H9 (cell line): ENCODE results near the gene ZNF732. TPM values are rescaled to one million over a fixed set of nuclear protein-coding genes. Genes with fewer than 3 reads are reported as not detected.

Experiments used
- DNase-seq: peaks from one replicate; pipeline ENCODE4 v3.0.0-alpha.2; 2017
- H2AFZ ChIP-seq: one replicate; pipeline ENCODE4 v1.6.1; 2013; ENCODE audit warnings: mild to moderate bottlenecking, low read length, control low read depth, moderate library complexity
- H2AK5ac ChIP-seq: 2 replicates; pipeline ENCODE4 v1.6.1; 2013; ENCODE audit warnings: low read length, control low read depth, mixed read lengths; ENCODE audit not compliant: insufficient read length
- H2BK120ac ChIP-seq: one replicate; pipeline ENCODE4 v1.6.1; 2013; ENCODE audit warnings: low read depth, mild to moderate bottlenecking, low read length, control low read depth, inconsistent platforms; ENCODE audit not compliant: poor library complexity, severe bottlenecking
- H2BK12ac ChIP-seq: 2 replicates; pipeline ENCODE4 v1.6.1; 2013; ENCODE audit warnings: low read length, control low read depth, mixed read lengths, low read depth; ENCODE audit not compliant: insufficient read length
- H2BK15ac ChIP-seq: 2 replicates; pipeline ENCODE4 v1.6.1; 2013; ENCODE audit warnings: low read depth, low read length, control low read depth
- H2BK20ac ChIP-seq: one replicate; pipeline ENCODE4 v1.6.1; 2013; ENCODE audit warnings: low read depth, mild to moderate bottlenecking, low read length, control low read depth, inconsistent platforms; ENCODE audit not compliant: poor library complexity, severe bottlenecking
- H2BK5ac ChIP-seq: 2 replicates; pipeline ENCODE4 v1.6.1; 2013; ENCODE audit warnings: low read length, control low read depth, mixed read lengths; ENCODE audit not compliant: insufficient read length
- H3K14ac ChIP-seq: 2 replicates; pipeline ENCODE4 v1.6.1; 2013; ENCODE audit warnings: low read length, control low read depth; ENCODE audit not compliant: insufficient read depth
- H3K18ac ChIP-seq: 2 replicates; pipeline ENCODE4 v1.6.1; 2013; ENCODE audit warnings: low read depth, mild to moderate bottlenecking, mixed read lengths, low read length, control low read depth; ENCODE audit not compliant: insufficient read length
- H3K23ac ChIP-seq: 2 replicates; pipeline ENCODE4 v1.6.1; 2013; ENCODE audit warnings: low read length, control low read depth, mixed read lengths, low read depth; ENCODE audit not compliant: insufficient read length
- H3K23me2 ChIP-seq: 2 replicates; pipeline ENCODE4 v1.6.1; 2013; ENCODE audit warnings: low read depth, mild to moderate bottlenecking, mixed read lengths, low read length, control low read depth; ENCODE audit not compliant: insufficient read length, poor library complexity, severe bottlenecking
- H3K27ac ChIP-seq: 2 replicates; pipeline ENCODE4 v1.5.1; 2013; ENCODE audit warnings: low read length, control low read depth, mixed read lengths, low read depth; ENCODE audit not compliant: insufficient read length
- H3K27me3 ChIP-seq: 2 replicates; pipeline ENCODE4 v1.6.1; 2013; ENCODE audit warnings: low read length, control low read depth, inconsistent platforms; ENCODE audit not compliant: insufficient read depth
- H3K4ac ChIP-seq: 2 replicates; pipeline ENCODE4 v1.6.1; 2013; ENCODE audit warnings: low read depth, mild to moderate bottlenecking, control low read depth, inconsistent platforms, low read length, moderate library complexity
- H3K4me1 ChIP-seq: 2 replicates; pipeline ENCODE4 v1.6.1; 2013; ENCODE audit warnings: low read length, control low read depth, inconsistent platforms; ENCODE audit not compliant: insufficient read depth
- H3K4me2 ChIP-seq: 2 replicates; pipeline ENCODE4 v1.6.1; 2013; ENCODE audit warnings: low read length, control low read depth, mixed read lengths; ENCODE audit not compliant: insufficient read length, insufficient read depth
- H3K56ac ChIP-seq: 2 replicates; pipeline ENCODE4 v1.6.1; 2013; ENCODE audit warnings: low read depth, mild to moderate bottlenecking, mixed read lengths, low read length, control low read depth; ENCODE audit not compliant: insufficient read length
- H3K79me1 ChIP-seq: 2 replicates; pipeline ENCODE4 v1.6.1; 2013; ENCODE audit warnings: low read depth, mild to moderate bottlenecking, moderate library complexity, low read length, control low read depth, inconsistent platforms; ENCODE audit not compliant: insufficient read depth, poor library complexity, severe bottlenecking
- H3K79me2 ChIP-seq: 2 replicates; pipeline ENCODE4 v1.6.1; 2013; ENCODE audit warnings: low read length, control low read depth, inconsistent platforms; ENCODE audit not compliant: insufficient read depth
- H3K9ac ChIP-seq: 2 replicates; pipeline ENCODE4 v1.6.1; 2013; ENCODE audit warnings: low read length, control low read depth, mixed read lengths; ENCODE audit not compliant: insufficient read length; ENCODE audit errors: extremely low read depth
- H3K9me3 ChIP-seq: one replicate; pipeline ENCODE4 v1.6.1; 2013; ENCODE audit warnings: low read depth, low read length, inconsistent platforms; ENCODE audit not compliant: control insufficient read depth
- H3T11ph ChIP-seq: one replicate; pipeline ENCODE4 v1.6.1; 2013; ENCODE audit warnings: mild to moderate bottlenecking, low read length, control low read depth, inconsistent platforms
- H4K20me1 ChIP-seq: one replicate; pipeline ENCODE4 v1.6.1; 2013; ENCODE audit not compliant: control insufficient read depth, insufficient read length, insufficient read depth
- H4K5ac ChIP-seq: 2 replicates; pipeline ENCODE4 v1.6.1; 2013; ENCODE audit warnings: low read depth, mild to moderate bottlenecking, mixed read lengths, low read length, control low read depth; ENCODE audit not compliant: insufficient read length
- H4K8ac ChIP-seq: replicated peaks from 2 replicates; pipeline ENCODE4 v1.6.1; 2013; ENCODE audit warnings: low read length, control low read depth, mixed read lengths, low read depth; ENCODE audit not compliant: insufficient read length
- H4K91ac ChIP-seq: 2 replicates; pipeline ENCODE4 v1.6.1; 2013; ENCODE audit warnings: low read depth, mild to moderate bottlenecking, moderate library complexity, mixed read lengths, low read length, control low read depth; ENCODE audit not compliant: insufficient read length
- H3K27ac Mint-ChIP-seq, 3 experiments: 2 replicates in 2 of 3; 3 replicates in 1 of 3; pipeline ENCODE4 v1.8.0; 2020 to 2021; ENCODE audit warnings: mixed read lengths in 3 of 3, mild to moderate bottlenecking in 1 of 3, moderate library complexity in 1 of 3
- H3K27me3 Mint-ChIP-seq: 2 replicates; pipeline ENCODE4 v1.8.0; 2021; ENCODE audit warnings: low read depth, mild to moderate bottlenecking, moderate library complexity, mixed read lengths
- H3K36me3 Mint-ChIP-seq, 3 experiments: 2 replicates in 2 of 3; 3 replicates in 1 of 3; pipeline ENCODE4 v1.8.0; 2020 to 2021; ENCODE audit warnings: low read depth in 3 of 3, mixed read lengths in 3 of 3; ENCODE audit not compliant: insufficient read depth in 1 of 3
- H3K4me1 Mint-ChIP-seq, 2 experiments: 2 replicates each; pipeline ENCODE4 v1.8.0; 2020; ENCODE audit warnings: mixed read lengths in 2 of 2
- H3K4me3 Mint-ChIP-seq, 2 experiments: 2 replicates in 1 of 2; 3 replicates in 1 of 2; pipeline ENCODE4 v1.8.0; 2020 to 2021; ENCODE audit warnings: mild to moderate bottlenecking in 2 of 2, mixed read lengths in 2 of 2, moderate library complexity in 1 of 2
- H3K9me3 Mint-ChIP-seq, 2 experiments: 2 replicates in 1 of 2; 3 replicates in 1 of 2; pipeline ENCODE4 v1.8.0; 2020; ENCODE audit warnings: mild to moderate bottlenecking in 2 of 2, mixed read lengths in 2 of 2, moderate library complexity in 1 of 2
- CTCF ChIP-seq: fragments of 200-600 bp; sonication (generic); conservative IDR thresholded peaks from 3 replicates; pipeline ENCODE4 v1.8.0; 2021; ENCODE audit warnings: antibody characterized with exemption, mild to moderate bottlenecking
- WGBS: extraction: QIAGEN DNeasy Blood & Tissue Kit; methylation state at CpG from one replicate; pipeline ENCODE4 v1.1.7; 2013; ENCODE audit warnings: missing lambda C conversion rate, low lambda C conversion rate, mixed read lengths; ENCODE audit not compliant: insufficient read length; ENCODE audit errors: extremely low coverage; 5-methylcytosine and 5-hydroxymethylcytosine counted together
- total RNA-seq: library from RNA; stranded (reverse); gene quantifications from 2 replicates; pipeline ENCODE4 v1.2.1, GENCODE V29; 2021

Gene ZNF732
- total RNA-seq, 1 experiment from 2014 or later, result 13.6 TPM

GRCh38 chr4:294732-295131 is 10.5 kb downstream of the ZNF732 start:
- Histone ChIP-seq H3K9me3 (no peaks in the 10 kb centered on the region), H4K20me1 (no peaks in the 10 kb centered on the region), H3K4ac (no peak overlapping the region), H3K79me2 (peaks cover 32% of the 10 kb centered on the region; the same call in 1 of the 2 replicates), H2BK20ac (no peak overlapping the region), H3K18ac (no peak overlapping the region), H3K4me1 (no peaks in the 10 kb centered on the region; the same call in 1 of the 2 replicates), H2BK15ac (no peak overlapping the region), H3K14ac (no peak overlapping the region), H3K9ac (no peak overlapping the region), H2AFZ (no peak overlapping the region), H3K27ac (no peak overlapping the region), H3K27me3 (no peaks in the 10 kb centered on the region), H3K56ac (no peak overlapping the region), H4K5ac (no peak overlapping the region), H2BK120ac (no peak overlapping the region), H2BK5ac (no peak overlapping the region), H2BK12ac (no peak overlapping the region), H3K4me2 (no peak overlapping the region), H3K23me2 (no peaks in the 10 kb centered on the region), H2AK5ac (no peak overlapping the region), H3K23ac (no peak overlapping the region), H4K8ac (no peak overlapping the region), H3T11ph (no peak overlapping the region), H3K79me1 (peaks cover 6% of the 10 kb centered on the region), H4K91ac (no peak overlapping the region)
- Mint-ChIP-seq H3K36me3 (peaks cover 26 to 30% (median 28%) of the 10 kb centered on the region in 3 experiments), H3K4me1 (no peaks in the 10 kb centered on the region), H3K27me3 (no peaks in the 10 kb centered on the region), H3K4me3 (no peak overlapping the region), H3K9me3 (peaks cover 53 to 76% of the 10 kb centered on the region in 2 experiments), H3K27ac (no peak overlapping the region)
- DNase-seq, result no peak
- TF ChIP-seq CTCF, result no peak
- no CpG with 5 or more reads among the region's 3 CpGs for WGBS
